CD14-positive monocyte (primary cell): ENCODE data around the gene WWC1. TPM values are rescaled to one million over a fixed set of nuclear protein-coding genes. Genes with fewer than 3 reads are reported as not detected.

Source experiments
- DNase-seq, 3 donors: peaks; one replicate each; pipeline ENCODE4 v3.0.0-alpha.2; 2011 to 2022
- H2AFZ ChIP-seq: 2 replicates; pipeline ENCODE4 v1.6.0; 2012; ENCODE audit warnings: mild to moderate bottlenecking, low read depth, low read length, inconsistent platforms; ENCODE audit not compliant: insufficient read depth, poor library complexity, severe bottlenecking
- H3K27ac ChIP-seq, 2 donors: 1 replicate in 1 of 2; 2 replicates in 1 of 2; pipeline ENCODE4 v1.5.1; 2012 to 2013; ENCODE audit warnings: low read length in 2 of 2, control low read depth in 1 of 2, inconsistent platforms in 1 of 2, low read depth in 1 of 2, mild to moderate bottlenecking in 1 of 2
- H3K27me3 ChIP-seq, 2 donors: one replicate each; pipeline versions ENCODE4 v1.6.0 to v1.6.1; 2011 to 2013; ENCODE audit warnings: low read length in 2 of 2; ENCODE audit not compliant: control insufficient read depth in 2 of 2, insufficient read depth in 2 of 2
- H3K36me3 ChIP-seq, 2 donors: replicated peaks in 1 of 2; 1 replicate in 1 of 2; 2 replicates in 1 of 2; pipeline versions ENCODE4 v1.5.1 to v1.6.1; 2012 to 2013; ENCODE audit warnings: low read length in 2 of 2, control low read depth in 1 of 2, inconsistent platforms in 1 of 2, mild to moderate bottlenecking in 1 of 2; ENCODE audit not compliant: insufficient read depth in 2 of 2, control insufficient read depth in 1 of 2
- H3K4me1 ChIP-seq, 2 donors: 1 replicate in 1 of 2; 2 replicates in 1 of 2; pipeline versions ENCODE4 v1.5.1 to v1.6.1; 2012 to 2013; ENCODE audit warnings: low read length in 2 of 2, control low read depth in 1 of 2, inconsistent platforms in 1 of 2, mild to moderate bottlenecking in 1 of 2, moderate library complexity in 1 of 2; ENCODE audit not compliant: insufficient read depth in 2 of 2, control insufficient read depth in 1 of 2
- H3K4me2 ChIP-seq: replicated peaks from 2 replicates; pipeline ENCODE3; 2012; ENCODE audit warnings: low read length, moderate library complexity, mild to moderate bottlenecking; ENCODE audit not compliant: poor library complexity, severe bottlenecking; ENCODE audit errors: extremely low read depth
- H3K4me3 ChIP-seq, 3 experiments: fragments of 200-600 bp in 1 of 3; sonication (generic) in 1 of 3; replicated peaks in 1 of 3; 1 replicate in 2 of 3; 2 replicates in 1 of 3; pipeline ENCODE4 v1.5.1; 2011 to 2013; ENCODE audit warnings: low read length in 3 of 3, mild to moderate bottlenecking in 3 of 3, control low read depth in 2 of 3, low read depth in 2 of 3, inconsistent platforms in 1 of 3, moderate library complexity in 1 of 3
- H3K79me2 ChIP-seq: 2 replicates; pipeline ENCODE4 v1.6.0; 2012; ENCODE audit warnings: mild to moderate bottlenecking, control low read depth, inconsistent platforms, low read length, moderate library complexity; ENCODE audit not compliant: insufficient read depth
- H3K9ac ChIP-seq: 2 replicates; pipeline ENCODE4 v1.6.0; 2017; ENCODE audit warnings: low read length, mild to moderate bottlenecking; ENCODE audit not compliant: insufficient read depth, poor library complexity, severe bottlenecking
- H3K9me3 ChIP-seq, 2 donors: replicated peaks in 1 of 2; 1 replicate in 1 of 2; 2 replicates in 1 of 2; pipeline versions ENCODE4 v1.5.1 to v1.6.1; 2012 to 2013; ENCODE audit warnings: low read length in 2 of 2, control low read depth in 1 of 2; ENCODE audit not compliant: control insufficient read depth in 1 of 2, insufficient read depth in 1 of 2
- H4K20me1 ChIP-seq: 2 replicates; pipeline ENCODE4 v1.6.0; 2012; ENCODE audit warnings: mild to moderate bottlenecking, low read length, control low read depth, moderate library complexity; ENCODE audit not compliant: insufficient read depth
- H3K27ac Mint-ChIP-seq, 7 donors: one replicate each; pipeline ENCODE4 v1.8.0; 2020; ENCODE audit warnings: mild to moderate bottlenecking in 7 of 7, mixed read lengths in 7 of 7, moderate library complexity in 6 of 7, inconsistent platforms in 2 of 7
- H3K27me3 Mint-ChIP-seq, 3 donors: one replicate each; pipeline ENCODE4 v1.8.0; 2021 to 2022; ENCODE audit warnings: low read depth in 3 of 3, mild to moderate bottlenecking in 3 of 3, mixed read lengths in 3 of 3, moderate library complexity in 3 of 3, inconsistent platforms in 1 of 3
- H3K36me3 Mint-ChIP-seq, 2 donors: one replicate each; pipeline ENCODE4 v1.8.0; 2020; ENCODE audit warnings: mixed read lengths in 2 of 2, inconsistent platforms in 1 of 2, mild to moderate bottlenecking in 1 of 2
- H3K4me1 Mint-ChIP-seq: one replicate; pipeline ENCODE4 v1.8.0; 2020; ENCODE audit warnings: mild to moderate bottlenecking, mixed read lengths
- H3K4me3 Mint-ChIP-seq, 2 donors: one replicate each; pipeline ENCODE4 v1.8.0; 2020; ENCODE audit warnings: mild to moderate bottlenecking in 2 of 2, mixed read lengths in 2 of 2, moderate library complexity in 1 of 2
- H3K9me3 Mint-ChIP-seq, 7 donors: one replicate each; pipeline ENCODE4 v1.8.0; 2020 to 2022; ENCODE audit warnings: mixed read lengths in 7 of 7, mild to moderate bottlenecking in 6 of 7, moderate library complexity in 6 of 7, inconsistent platforms in 2 of 7
- CTCF ChIP-seq: fragments of 200-600 bp; IDR thresholded peaks from one replicate; pipeline ENCODE4 v1.8.0; 2022; ENCODE audit warnings: antibody characterized with exemption, mild to moderate bottlenecking
- WGBS: methylation state at CpG from one replicate; pipeline ENCODE4 v1.1.5; 2013; ENCODE audit warnings: missing lambda C conversion rate; ENCODE audit not compliant: insufficient coverage; 5-methylcytosine and 5-hydroxymethylcytosine counted together
- intact Hi-C, 2 donors: fragments of 100-400 bp; cut with micrococcal nuclease; formaldehyde crosslinking; loops; one replicate each; pipeline versions ENCODE4 v1.15.0 to v1.15.1; 2023
- polyA plus RNA-seq, 3 donors: library from polyadenylated mRNA; depleted of rRNA in 1 of 3; unstranded in 2 of 3; stranded (reverse) in 1 of 3; fragments of 300-500 nt in 2 of 3; fragments of >200 nt in 1 of 3; fragmentation: Illumina TruSeq in 2 of 3; gene quantifications; 1 replicate in 2 of 3; 2 replicates in 1 of 3; pipeline ENCODE4 v1.2.3, GENCODE V29; 2012 to 2021

The WWC1 gene
- polyA plus RNA-seq, 3 donors = not detected

GRCh38 chr5:168365581-168366081, 74.2 kb downstream of the WWC1 start:
- Histone ChIP-seq H4K20me1 (no peaks in the 10 kb centered on the region), H3K9ac (no peak overlapping the region), H3K36me3 (no peaks in the 10 kb centered on the region), H3K4me1 (no peaks in the 10 kb centered on the region), H3K27me3 (no peaks in the 10 kb centered on the region), H3K79me2 (no peaks in the 10 kb centered on the region), H3K4me3 (no peak overlapping the region), H2AFZ (no peak overlapping the region), H3K9me3 (no peaks in the 10 kb centered on the region), H3K27ac (no peak overlapping the region), H3K4me2 (no peak overlapping the region)
- Mint-ChIP-seq H3K36me3 (no peaks in the 10 kb centered on the region), H3K27me3 (peaks cover 2 to 4% (median 2%) of the 10 kb centered on the region in 3 donors), H3K4me1 (no peaks in the 10 kb centered on the region), H3K4me3 (no peak overlapping the region), H3K27ac (no peak overlapping the region), H3K9me3 (no peaks in the 10 kb centered on the region)
- intact Hi-C loops = no loop called here
- DNase-seq = no peak
- WGBS = 53% methylated on average over 4 of the region's 10 CpGs
- TF ChIP-seq CTCF = no peak

- H3K36me3 Mint-ChIP-seq = no peaks in the 10 kb centered on the region
- WGBS = 100% methylated on average over 1 of the region's 3 CpGs
- TF ChIP-seq CTCF = no peak
- H3K79me2 ChIP-seq = no peaks in the 10 kb centered on the region
- no peak overlapping the region for H3K27ac ChIP-seq
- H4K20me1 ChIP-seq = no peaks in the 10 kb centered on the region
- no peaks in the 10 kb centered on the region for H3K9me3 ChIP-seq
- no peaks in the 10 kb centered on the region for H3K4me1 Mint-ChIP-seq
- intact Hi-C loops = no loop called here
- no peak overlapping the region for H2AFZ ChIP-seq
- no peak overlapping the region for H3K9ac ChIP-seq
- no peaks in the 10 kb centered on the region for H3K27me3 ChIP-seq
- peaks cover 0 to 4% (median 2%) of the 10 kb centered on the region in 3 donors for H3K27me3 Mint-ChIP-seq
- H3K27ac Mint-ChIP-seq = no peak overlapping the region
- no peak overlapping the region for H3K4me3 Mint-ChIP-seq
- DNase-seq = no peak
- H3K9me3 Mint-ChIP-seq = no peaks in the 10 kb centered on the region
- no peaks in the 10 kb centered on the region for H3K36me3 ChIP-seq
- H3K4me2 ChIP-seq = no peak overlapping the region
- H3K4me1 ChIP-seq = no peaks in the 10 kb centered on the region
- H3K4me3 ChIP-seq = no peak overlapping the region
Measured at GRCh38 chr5:168366116-168366515, 74.7 kb downstream of the WWC1 start.
